RWPE2 (cell line): ENCODE measurements around the gene CD6.

Source experiments
- ATAC-seq: fragments of 200-7000 bp; cut with Tn5 transposase; 3 replicates; pipeline ENCODE4 v1.9.1; 2021; ENCODE audit warnings: low read depth
- DNase-seq: peaks from one replicate; pipeline ENCODE4 v3.0.0-alpha.2; 2020; ENCODE audit warnings: low spot score
- H3K27ac ChIP-seq: fragments of 450-650 bp; 2 replicates; pipeline ENCODE4 v1.5.1; 2017; ENCODE audit warnings: mild to moderate bottlenecking; ENCODE audit not compliant: poor library complexity, severe bottlenecking
- H3K27me3 ChIP-seq: fragments of 250-450 bp; sonication (Bioruptor Pico); 2 replicates; pipeline ENCODE4 v1.5.1; 2021; ENCODE audit warnings: mild to moderate bottlenecking, moderate library complexity; ENCODE audit not compliant: insufficient read depth, poor library complexity, severe bottlenecking
- H3K36me3 ChIP-seq: fragments of 250-450 bp; sonication (Bioruptor Pico); 2 replicates; pipeline ENCODE4 v1.5.1; 2020; ENCODE audit warnings: low read depth, mild to moderate bottlenecking, moderate library complexity
- H3K4me1 ChIP-seq: fragments of 250-450 bp; sonication (Bioruptor Pico); 2 replicates; pipeline ENCODE4 v1.5.1; 2021; ENCODE audit warnings: mild to moderate bottlenecking, moderate library complexity; ENCODE audit not compliant: insufficient read depth, poor library complexity, severe bottlenecking
- H3K4me3 ChIP-seq: fragments of 250-450 bp; sonication (Bioruptor Pico); 2 replicates; pipeline ENCODE4 v1.5.1; 2021; ENCODE audit warnings: mild to moderate bottlenecking, moderate library complexity; ENCODE audit not compliant: severe bottlenecking
- H3K9me3 ChIP-seq: fragments of 250-450 bp; sonication (Bioruptor Pico); 2 replicates; pipeline ENCODE4 v1.5.1; 2021; ENCODE audit warnings: mild to moderate bottlenecking, moderate library complexity; ENCODE audit not compliant: severe bottlenecking
- CTCF ChIP-seq: fragments of 450-650 bp; IDR thresholded peaks from one replicate; pipeline ENCODE4 v1.5.1; 2017; ENCODE audit warnings: mild to moderate bottlenecking, moderate library complexity; ENCODE audit not compliant: poor library complexity, severe bottlenecking

The CD6 gene

GRCh38 chr11:60942219-60942618, 29.3 kb upstream of the CD6 start:
- Histone ChIP-seq H3K36me3 (no peaks in the 10 kb centered on the region), H3K4me1 (no peaks in the 10 kb centered on the region), H3K9me3 (no peaks in the 10 kb centered on the region), H3K27me3 (no peaks in the 10 kb centered on the region), H3K4me3 (no peak overlapping the region), H3K27ac (no peak overlapping the region)
- no peak for DNase-seq
- no peak for TF ChIP-seq CTCF
- no peak for ATAC-seq

GRCh38 chr11:60942970-60943565, 28.4 kb upstream of the CD6 start:
- TF ChIP-seq CTCF, result no peak
- DNase-seq (no peak), ATAC-seq (peak; percentile 58)
- H3K4me1 ChIP-seq, result no peaks in the 10 kb centered on the region
- H3K27ac ChIP-seq, result no peak overlapping the region
- H3K4me3 ChIP-seq, result no peak overlapping the region
- no peaks in the 10 kb centered on the region for H3K27me3 ChIP-seq
- no peaks in the 10 kb centered on the region for H3K36me3 ChIP-seq
- H3K9me3 ChIP-seq, result no peaks in the 10 kb centered on the region

- ATAC-seq (no peak), DNase-seq (no peak)
- Histone ChIP-seq H3K27me3 (no peaks in the 10 kb centered on the region), H3K4me1 (no peaks in the 10 kb centered on the region), H3K4me3 (no peak overlapping the region), H3K36me3 (no peaks in the 10 kb centered on the region), H3K9me3 (no peaks in the 10 kb centered on the region), H3K27ac (no peak overlapping the region)
- no peak for TF ChIP-seq CTCF
These were observed 26.8 kb upstream of the CD6 start for GRCh38 chr11:60944490-60945294.

- H3K36me3 ChIP-seq, result no peaks in the 10 kb centered on the region
- H3K27me3 ChIP-seq, result no peaks in the 10 kb centered on the region
- no peak overlapping the region for H3K4me3 ChIP-seq
- DNase-seq (no peak), ATAC-seq (no peak)
- no peak overlapping the region for H3K27ac ChIP-seq
- H3K4me1 ChIP-seq, result no peaks in the 10 kb centered on the region
- no peak for TF ChIP-seq CTCF
- no peaks in the 10 kb centered on the region for H3K9me3 ChIP-seq
These were observed 26.2 kb upstream of the CD6 start for GRCh38 chr11:60945295-60945667.

GRCh38 chr11:60946601-60947264, 24.7 kb upstream of the CD6 start:
- H3K36me3 ChIP-seq, result no peaks in the 10 kb centered on the region
- DNase-seq (no peak), ATAC-seq (no peak)
- H3K4me1 ChIP-seq, result no peaks in the 10 kb centered on the region
- no peak overlapping the region for H3K27ac ChIP-seq
- H3K9me3 ChIP-seq, result no peaks in the 10 kb centered on the region
- H3K4me3 ChIP-seq, result no peak overlapping the region
- TF ChIP-seq CTCF, result no peak
- no peaks in the 10 kb centered on the region for H3K27me3 ChIP-seq
